Upper lobe of left lung (tissue), 4 donors: ENCODE results near the gene GLYR1.

ENCODE experiments used
- EP300 ChIP-seq, 4 donors: sonication (generic); formaldehyde crosslinking; IDR thresholded peaks; one replicate each; pipeline ENCODE4 v1.5.1; 2017; ENCODE audit warnings: antibody characterized with exemption in 4 of 4, control low read depth in 2 of 4
- POLR2A ChIP-seq, 4 donors: fragments of 450-650 bp; IDR thresholded peaks; one replicate each; pipeline ENCODE4 v1.5.1; 2016 to 2017; ENCODE audit warnings: antibody characterized with exemption in 4 of 4, mild to moderate bottlenecking in 2 of 4
- POLR2AphosphoS5 ChIP-seq, 2 donors: sonication (generic); formaldehyde crosslinking; IDR thresholded peaks; one replicate each; pipeline ENCODE4 v1.5.1; 2017; ENCODE audit warnings: antibody characterized with exemption in 2 of 2
- TF ChIP-seq, protein P1 (sequence below), 6 experiments: fragments of 450-650 bp in 4 of 6; fragments of 200-600 bp in 2 of 6; sonication (generic) in 2 of 6; IDR thresholded peaks; one replicate each; pipeline ENCODE4 v1.5.1; 2016 to 2019; ENCODE audit warnings: antibody characterized with exemption in 6 of 6

DNA sequence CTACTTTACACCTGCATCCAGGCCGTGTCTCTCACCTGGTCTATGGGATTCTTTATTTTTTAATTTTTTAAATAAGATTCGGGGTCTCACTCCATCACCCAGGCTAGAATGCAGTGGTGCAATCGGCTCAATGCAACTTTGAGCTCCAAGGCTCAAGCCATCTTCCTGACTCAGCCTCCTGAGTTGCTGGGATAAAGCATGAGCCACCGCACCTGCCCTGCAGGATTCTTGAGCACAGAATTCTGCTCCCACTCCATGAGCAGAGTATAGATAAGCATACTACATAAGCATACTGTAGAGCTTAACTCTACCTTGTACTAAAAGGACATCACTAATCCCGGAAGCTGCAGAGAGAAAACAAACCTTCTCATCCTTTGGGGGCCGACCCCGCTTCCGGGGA is 15.5 kb downstream of the GLYR1 start:
- TF ChIP-seq, protein P1, sequence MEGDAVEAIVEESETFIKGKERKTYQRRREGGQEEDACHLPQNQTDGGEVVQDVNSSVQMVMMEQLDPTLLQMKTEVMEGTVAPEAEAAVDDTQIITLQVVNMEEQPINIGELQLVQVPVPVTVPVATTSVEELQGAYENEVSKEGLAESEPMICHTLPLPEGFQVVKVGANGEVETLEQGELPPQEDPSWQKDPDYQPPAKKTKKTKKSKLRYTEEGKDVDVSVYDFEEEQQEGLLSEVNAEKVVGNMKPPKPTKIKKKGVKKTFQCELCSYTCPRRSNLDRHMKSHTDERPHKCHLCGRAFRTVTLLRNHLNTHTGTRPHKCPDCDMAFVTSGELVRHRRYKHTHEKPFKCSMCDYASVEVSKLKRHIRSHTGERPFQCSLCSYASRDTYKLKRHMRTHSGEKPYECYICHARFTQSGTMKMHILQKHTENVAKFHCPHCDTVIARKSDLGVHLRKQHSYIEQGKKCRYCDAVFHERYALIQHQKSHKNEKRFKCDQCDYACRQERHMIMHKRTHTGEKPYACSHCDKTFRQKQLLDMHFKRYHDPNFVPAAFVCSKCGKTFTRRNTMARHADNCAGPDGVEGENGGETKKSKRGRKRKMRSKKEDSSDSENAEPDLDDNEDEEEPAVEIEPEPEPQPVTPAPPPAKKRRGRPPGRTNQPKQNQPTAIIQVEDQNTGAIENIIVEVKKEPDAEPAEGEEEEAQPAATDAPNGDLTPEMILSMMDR (IDR thresholded peaks at IDR 0.05), result no peak
- no peak for TF ChIP-seq POLR2A (IDR thresholded peaks at IDR 0.05)
- TF ChIP-seq POLR2AphosphoS5 (IDR thresholded peaks at IDR 0.05), result no peak
- no peak for TF ChIP-seq EP300 (IDR thresholded peaks at IDR 0.05)
